GM19463 (cell line): Measurements from ENCODE around the gene C2CD2.

Source experiments
- ATAC-seq: cut with Tn5 transposase; IDR thresholded peaks from one replicate; pipeline ENCODE4 v1.9.1; 2021; ENCODE audit warnings: mild to moderate bottlenecking, moderate library complexity; ENCODE audit not compliant: unreplicated experiment

The C2CD2 gene

GRCh38 chr21:41914965-41915364 lies 38.9 kb downstream of the C2CD2 start:
- no peak for ATAC-seq

DNA sequence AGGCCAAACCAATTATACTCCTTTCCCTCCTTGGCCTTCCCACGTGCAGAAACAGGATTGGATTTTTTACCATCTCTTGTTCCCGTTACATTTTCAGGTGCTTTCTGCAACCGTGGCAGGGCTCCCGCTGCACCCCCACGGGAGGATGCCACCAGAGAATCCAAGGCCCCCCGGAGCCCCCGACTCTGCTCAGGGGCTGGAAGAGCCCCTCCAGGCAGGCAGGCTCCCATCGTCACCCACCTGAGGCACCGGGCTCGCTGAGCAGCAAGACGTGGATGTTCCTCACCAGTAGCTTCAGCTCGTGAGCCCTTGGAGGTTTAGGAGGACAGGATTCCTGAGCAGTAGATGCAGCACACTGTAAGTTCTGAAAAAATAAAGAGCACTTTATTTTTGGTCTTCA lies 39.5 kb downstream of the C2CD2 start:
- ATAC-seq, result no peak

GRCh38 chr21:41913230-41913629 lies 40.6 kb downstream of the C2CD2 start:
- no peak for ATAC-seq

DNA sequence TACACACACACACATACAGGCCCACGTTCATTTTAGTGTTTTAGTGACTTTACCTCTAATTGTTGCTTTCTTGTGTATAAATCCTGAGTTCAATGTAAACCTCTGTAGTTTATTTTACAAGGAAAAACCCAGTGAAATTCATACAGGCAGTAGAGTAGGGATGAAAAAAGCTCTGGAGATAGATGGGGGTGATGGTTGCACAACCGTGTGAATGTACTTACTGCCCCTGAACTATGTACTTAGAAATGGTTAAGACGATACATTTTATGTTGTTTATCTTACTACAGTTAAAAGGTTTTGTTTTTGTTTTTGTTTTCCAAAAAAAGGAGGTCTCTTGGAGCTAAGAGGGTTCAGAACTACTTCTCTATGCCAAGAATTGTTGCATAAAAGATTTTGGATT lies 45.0 kb downstream of the C2CD2 start:
- no peak for ATAC-seq

- no peak for ATAC-seq
These were observed 46.1 kb downstream of the C2CD2 start for GRCh38 chr21:41907496-41908258.

DNA sequence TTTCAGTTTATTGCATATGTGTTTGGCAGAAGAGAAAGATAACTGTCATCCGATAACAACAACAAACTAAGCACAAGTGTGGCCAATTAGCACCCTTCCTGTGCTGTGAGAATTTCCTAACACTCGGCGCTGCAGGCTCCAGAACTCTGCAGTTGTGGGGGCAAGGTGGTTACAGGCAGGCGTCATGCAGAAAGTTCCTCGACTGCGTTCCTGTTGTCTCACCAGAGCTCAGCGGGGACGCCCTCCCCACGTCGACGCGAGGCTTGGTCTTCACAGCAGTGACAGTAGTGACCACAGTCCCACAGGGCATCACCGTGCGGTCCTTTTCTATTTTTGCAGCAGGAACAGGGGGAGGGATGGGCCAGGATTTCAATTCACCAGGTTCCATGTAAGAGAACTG lies 47.0 kb downstream of the C2CD2 start:
- no peak for ATAC-seq

DNA sequence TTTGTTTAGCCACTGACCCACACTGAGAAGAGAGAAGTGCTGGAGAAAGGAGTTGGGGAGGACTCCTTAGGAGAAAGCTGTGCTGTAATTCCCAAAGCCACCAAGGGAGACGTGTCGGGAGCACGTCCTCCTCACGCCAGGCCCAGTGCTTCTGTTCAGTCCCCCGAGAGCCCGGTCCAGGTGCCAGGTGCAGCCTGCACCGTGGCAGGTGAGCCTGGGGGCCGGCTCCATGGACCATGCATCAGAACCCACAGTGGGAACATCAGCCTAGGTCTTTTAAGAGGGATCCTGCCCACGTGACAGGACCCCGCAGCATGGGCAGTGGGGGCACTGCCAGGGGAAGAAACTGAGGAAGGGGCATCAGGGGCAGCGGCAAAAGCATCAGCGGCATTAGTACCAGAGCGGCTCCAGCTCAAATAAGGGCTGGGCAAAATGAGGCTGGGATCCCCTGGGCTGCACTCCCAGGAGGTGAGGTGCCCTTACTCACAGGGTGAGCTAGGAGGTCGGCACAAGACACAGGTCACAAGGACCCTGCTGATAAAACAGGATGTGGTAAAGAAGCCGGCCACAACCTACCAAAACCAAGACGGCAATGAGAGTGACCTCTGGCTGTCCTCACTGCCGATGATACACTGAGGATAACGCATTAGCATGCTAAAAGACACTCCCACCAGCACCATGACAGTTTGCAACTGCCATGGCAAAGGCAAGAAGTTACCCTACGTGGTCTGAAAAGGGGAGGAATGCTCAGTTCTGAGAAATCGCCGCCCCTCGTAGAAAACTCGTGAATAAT lies 50.1 kb downstream of the C2CD2 start:
- ATAC-seq, result no peak

DNA sequence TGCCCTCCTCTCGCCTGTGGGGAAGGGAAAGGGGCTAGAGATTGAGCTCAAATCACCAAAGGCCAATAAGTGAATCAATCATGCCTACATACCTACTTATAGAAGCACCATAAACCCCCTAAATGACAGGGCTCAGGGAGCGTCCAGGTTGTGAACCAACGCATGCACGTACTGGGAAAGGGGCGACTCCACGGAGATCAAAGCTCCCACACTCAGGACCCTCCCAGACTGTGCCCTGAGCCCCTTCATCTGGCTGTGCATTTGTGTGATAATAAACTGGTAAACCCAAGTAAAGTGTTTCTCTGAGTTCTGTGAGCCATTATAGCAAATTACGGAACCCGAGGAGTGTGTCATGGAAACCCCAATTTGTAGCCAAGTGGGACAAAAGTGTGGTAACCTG lies 50.9 kb downstream of the C2CD2 start:
- no peak for ATAC-seq

- ATAC-seq, result no peak
These were observed 52.0 kb downstream of the C2CD2 start for GRCh38 chr21:41901782-41902181.

DNA sequence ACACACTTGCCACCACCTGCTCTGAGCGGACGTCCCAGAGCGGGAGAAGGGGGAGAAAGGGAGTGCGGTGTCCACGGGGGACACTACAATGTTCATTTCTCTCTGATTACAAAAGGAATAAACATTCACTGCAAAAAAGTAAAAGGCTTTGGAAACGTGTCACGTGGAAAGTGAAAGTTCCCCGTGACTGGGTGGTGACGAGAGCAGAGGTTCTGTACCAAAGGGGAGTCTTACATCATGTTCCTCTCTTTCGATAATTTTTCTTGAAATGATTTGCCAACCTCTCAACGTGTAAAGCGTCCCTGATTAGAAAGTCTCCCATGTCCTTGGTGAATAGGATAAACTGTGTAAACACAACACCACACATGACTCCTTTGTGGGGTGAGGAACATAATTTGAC lies 52.7 kb downstream of the C2CD2 start:
- ATAC-seq, result no peak

GRCh38 chr21:41900401-41900800 lies 53.4 kb downstream of the C2CD2 start:
- no peak for ATAC-seq

GRCh38 chr21:41899426-41900202 lies 54.2 kb downstream of the C2CD2 start:
- ATAC-seq, result no peak

- no peak for ATAC-seq
These were observed 54.8 kb downstream of the C2CD2 start for GRCh38 chr21:41898998-41899397.

GRCh38 chr21:41897700-41898099 lies 56.1 kb downstream of the C2CD2 start:
- no peak for ATAC-seq

DNA sequence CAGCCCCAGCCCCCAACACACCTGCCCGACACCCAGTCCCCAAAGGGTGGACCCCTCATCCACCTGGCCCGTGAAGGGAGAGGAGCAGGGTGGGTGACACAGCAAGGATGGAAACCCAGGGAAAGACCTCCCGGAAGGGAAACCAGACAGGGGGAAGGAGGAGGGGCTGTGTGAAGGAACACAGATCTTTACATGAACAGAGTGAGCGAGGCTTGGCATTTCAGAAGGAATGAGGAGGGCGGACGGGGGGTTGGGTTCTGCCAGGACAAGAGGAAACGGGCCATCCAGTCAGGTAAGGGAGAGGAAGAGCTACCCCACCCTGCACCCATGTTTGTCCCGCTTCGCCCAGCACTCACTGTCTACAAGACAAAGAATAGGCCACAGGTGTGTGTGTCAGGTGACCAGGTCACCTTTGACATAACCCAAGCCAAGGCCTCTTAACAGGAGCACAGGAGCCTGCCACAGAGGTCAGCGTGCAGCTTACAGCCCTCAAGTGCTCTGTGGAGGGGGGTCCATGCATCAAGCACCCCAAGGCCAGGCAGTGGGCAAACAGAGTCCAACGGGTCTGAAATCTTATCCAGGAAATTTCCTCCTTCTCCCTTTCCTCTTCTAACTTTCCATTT lies 56.7 kb downstream of the C2CD2 start:
- ATAC-seq, result no peak

DNA sequence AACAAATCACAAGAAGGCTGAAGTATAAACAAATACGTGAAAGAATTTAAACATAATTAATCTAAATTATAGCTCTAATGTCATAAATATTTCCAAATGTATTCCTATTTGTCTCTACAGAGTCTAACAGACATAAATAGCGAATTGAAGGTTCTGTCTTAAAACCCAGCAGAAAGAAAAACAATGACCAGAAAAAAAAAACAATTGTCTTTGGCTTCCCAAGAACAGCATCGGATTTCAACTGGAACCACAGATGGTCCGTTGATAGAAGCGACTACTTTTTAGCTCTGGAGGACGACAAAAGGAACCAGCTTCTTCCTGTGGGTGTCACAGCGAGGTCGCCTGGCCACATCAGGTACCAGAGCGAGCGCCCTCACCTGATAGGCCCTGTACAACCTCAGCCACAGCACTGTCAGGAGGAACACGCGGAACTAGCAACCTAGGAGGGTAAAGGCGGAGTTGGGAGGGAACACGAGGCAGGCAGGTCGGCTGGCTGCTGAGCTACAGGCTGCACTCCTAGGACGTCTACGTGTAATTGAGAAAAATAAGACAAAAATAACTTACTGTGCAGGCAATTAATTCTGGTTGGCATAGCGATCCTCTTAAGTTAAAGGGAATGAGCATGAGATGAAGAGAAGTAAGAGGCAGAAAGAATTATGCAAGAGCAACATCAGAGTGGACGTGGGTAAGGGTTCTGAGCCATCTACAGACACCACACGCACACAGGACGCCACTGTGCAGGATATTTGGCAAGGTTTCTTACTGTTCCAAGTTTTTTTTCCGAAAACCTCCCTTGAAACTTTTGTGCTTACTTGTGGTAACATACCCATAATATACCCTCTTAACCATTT lies 58.0 kb downstream of the C2CD2 start:
- no peak for ATAC-seq

GRCh38 chr21:41894922-41895557 lies 58.8 kb downstream of the C2CD2 start:
- ATAC-seq, result no peak

DNA sequence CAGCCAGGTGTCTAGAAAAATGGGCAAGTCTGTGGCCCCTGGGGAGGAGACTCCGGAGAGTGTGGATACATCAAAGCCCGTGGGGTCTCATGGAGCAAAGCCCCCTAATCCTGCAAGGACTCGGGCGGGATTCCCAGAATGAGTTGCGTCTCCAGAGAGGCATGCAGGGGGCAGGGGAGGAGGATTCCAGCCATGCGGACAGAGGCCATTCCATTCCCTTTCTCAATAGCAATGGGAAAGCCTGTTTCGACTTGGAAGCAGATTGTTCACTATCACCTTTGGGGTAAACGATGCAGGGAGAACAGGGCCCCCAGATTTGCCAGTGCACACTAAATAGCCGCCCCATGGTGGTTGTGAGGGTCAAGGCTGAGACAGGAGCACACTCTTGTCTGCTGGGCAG lies 59.3 kb downstream of the C2CD2 start:
- ATAC-seq, result no peak

GRCh38 chr21:41892726-41893125 lies 61.1 kb downstream of the C2CD2 start:
- no peak for ATAC-seq

DNA sequence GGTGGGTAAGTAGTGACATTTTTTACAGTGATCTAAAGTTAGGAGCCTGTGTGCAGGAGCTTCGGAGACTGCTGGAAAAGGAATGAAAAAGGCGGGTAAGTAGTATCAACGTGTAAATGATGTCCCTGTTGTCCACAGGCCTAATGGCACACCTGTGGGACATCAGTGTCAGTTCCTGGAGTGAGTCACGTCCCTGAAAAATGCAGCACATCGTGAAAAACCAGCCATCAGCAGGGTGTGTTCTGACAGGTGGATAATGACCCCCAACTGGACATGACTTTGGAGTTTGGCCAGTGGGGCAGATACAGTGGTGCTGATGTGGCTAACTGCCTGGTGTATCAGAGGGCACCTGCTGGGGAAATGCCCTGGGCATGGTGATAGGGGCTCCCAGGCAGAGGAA lies 62.7 kb downstream of the C2CD2 start:
- no peak for ATAC-seq
